Transverse colon (tissue), 4 donors: Measurements from ENCODE around the gene NCKIPSD.

Experiments used
- POLR2A ChIP-seq: fragments of 450-650 bp; IDR thresholded peaks from one replicate; pipeline ENCODE4 v1.6.1; 2016; ENCODE audit warnings: antibody characterized with exemption, mild to moderate bottlenecking, moderate library complexity
- POLR2AphosphoS5 ChIP-seq, 3 donors: sonication (generic); formaldehyde crosslinking; IDR thresholded peaks; one replicate each; pipeline ENCODE4 v1.6.1; 2016; ENCODE audit warnings: antibody characterized with exemption in 3 of 3
- TF ChIP-seq, protein P1 (sequence below), 5 experiments: fragments of 200-600 bp in 3 of 5; fragments of 450-650 bp in 2 of 5; sonication (generic) in 3 of 5; IDR thresholded peaks; 1 replicate in 2 of 5; 2 replicates in 3 of 5; pipeline ENCODE4 v1.5.1; 2016 to 2017; ENCODE audit warnings: antibody characterized with exemption in 5 of 5, inconsistent platforms in 3 of 5, mild to moderate bottlenecking in 2 of 5, moderate library complexity in 1 of 5

DNA sequence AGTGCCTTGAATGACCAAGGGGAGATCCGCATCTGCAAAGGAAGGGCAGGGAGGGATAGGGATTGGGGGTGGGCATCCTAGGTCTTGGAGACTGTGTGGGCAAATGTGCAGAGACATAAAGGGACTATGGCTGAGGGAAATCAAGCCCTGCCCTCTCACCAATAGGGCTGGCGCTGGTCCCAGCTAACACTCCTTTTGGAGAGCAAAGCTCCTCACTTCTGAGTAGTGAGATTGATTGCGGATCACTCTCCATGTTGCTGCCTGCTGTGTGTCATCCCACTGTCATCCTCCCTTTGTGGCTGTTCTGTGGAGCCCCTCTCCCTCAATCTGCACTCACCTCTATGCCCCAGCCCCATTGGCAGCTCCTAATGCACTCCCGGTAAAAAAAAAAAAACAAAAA lies 20.8 kb downstream of the NCKIPSD start:
- TF ChIP-seq POLR2A = no peak
- TF ChIP-seq, protein P1, sequence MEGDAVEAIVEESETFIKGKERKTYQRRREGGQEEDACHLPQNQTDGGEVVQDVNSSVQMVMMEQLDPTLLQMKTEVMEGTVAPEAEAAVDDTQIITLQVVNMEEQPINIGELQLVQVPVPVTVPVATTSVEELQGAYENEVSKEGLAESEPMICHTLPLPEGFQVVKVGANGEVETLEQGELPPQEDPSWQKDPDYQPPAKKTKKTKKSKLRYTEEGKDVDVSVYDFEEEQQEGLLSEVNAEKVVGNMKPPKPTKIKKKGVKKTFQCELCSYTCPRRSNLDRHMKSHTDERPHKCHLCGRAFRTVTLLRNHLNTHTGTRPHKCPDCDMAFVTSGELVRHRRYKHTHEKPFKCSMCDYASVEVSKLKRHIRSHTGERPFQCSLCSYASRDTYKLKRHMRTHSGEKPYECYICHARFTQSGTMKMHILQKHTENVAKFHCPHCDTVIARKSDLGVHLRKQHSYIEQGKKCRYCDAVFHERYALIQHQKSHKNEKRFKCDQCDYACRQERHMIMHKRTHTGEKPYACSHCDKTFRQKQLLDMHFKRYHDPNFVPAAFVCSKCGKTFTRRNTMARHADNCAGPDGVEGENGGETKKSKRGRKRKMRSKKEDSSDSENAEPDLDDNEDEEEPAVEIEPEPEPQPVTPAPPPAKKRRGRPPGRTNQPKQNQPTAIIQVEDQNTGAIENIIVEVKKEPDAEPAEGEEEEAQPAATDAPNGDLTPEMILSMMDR (IDR thresholded peaks at IDR 0.05) = no peak
- TF ChIP-seq POLR2AphosphoS5 (IDR thresholded peaks at IDR 0.05) = no peak
